HepG2 (cell line): ENCODE measurements around the gene TRMT1. TPM values are rescaled to one million over a fixed set of nuclear protein-coding genes. Genes with fewer than 3 reads are reported as not detected.

Experiments
- ERF ChIP-seq: IDR thresholded peaks from 2 replicates; pipeline ENCODE4 v1.6.1; 2018; ENCODE audit warnings: missing biosample characterization, missing genetic modification reagents
- ETV5 ChIP-seq: IDR thresholded peaks from 2 replicates; pipeline ENCODE4 v1.6.1; 2018; ENCODE audit warnings: missing biosample characterization, missing genetic modification reagents, inconsistent platforms, borderline replicate concordance
- FOXA1 ChIP-seq, 2 experiments: fragments of 450-650 bp in 1 of 2; sonication (generic) in 1 of 2; formaldehyde crosslinking in 1 of 2; IDR thresholded peaks; 2 replicates each; pipeline versions ENCODE4 v1.4.0 to v1.6.1; 2016 to 2020; ENCODE audit warnings: missing genetic modification reagents in 1 of 2
- HNRNPL ChIP-seq: fragments of 200-400 bp; formaldehyde crosslinking; IDR thresholded peaks from 2 replicates; pipeline ENCODE4 v1.6.1; 2017; ENCODE audit warnings: mild to moderate bottlenecking, low read depth, low read length
- KAT8 ChIP-seq: IDR thresholded peaks from 2 replicates; pipeline ENCODE4 v1.6.1; 2016; ENCODE audit warnings: missing genetic modification reagents, missing compliant biosample characterization
- MTA1 ChIP-seq: sonication (generic); formaldehyde crosslinking; IDR thresholded peaks from 2 replicates; pipeline ENCODE4 v1.4.0; 2020; ENCODE audit warnings: missing genetic modification reagents, mild to moderate bottlenecking, borderline replicate concordance
- NFATC3 ChIP-seq: sonication (generic); formaldehyde crosslinking; IDR thresholded peaks from 2 replicates; pipeline ENCODE4 v1.5.1; 2020; ENCODE audit warnings: mild to moderate bottlenecking, missing genetic modification reagents
- NR2F6 ChIP-seq, 2 experiments: IDR thresholded peaks; 2 replicates each; pipeline ENCODE4 v1.6.1; 2016; ENCODE audit warnings: antibody characterized with exemption in 1 of 2, mild to moderate bottlenecking in 1 of 2
- RAD51 ChIP-seq: fragments of 450-650 bp; IDR thresholded peaks from 2 replicates; pipeline ENCODE4 v1.6.1; 2016; ENCODE audit warnings: borderline replicate concordance
- REXO4 ChIP-seq: sonication (generic); formaldehyde crosslinking; IDR thresholded peaks from 2 replicates; pipeline ENCODE4 v1.8.0; 2022; ENCODE audit warnings: missing genetic modification reagents, mild to moderate bottlenecking, borderline replicate concordance
- SIN3A ChIP-seq: IDR thresholded peaks from 2 replicates; pipeline ENCODE4 v1.6.1; 2011; ENCODE audit warnings: low read depth, mild to moderate bottlenecking, control low read depth, low read length, borderline replicate concordance
- SNAPC4 ChIP-seq: sonication (generic); formaldehyde crosslinking; IDR thresholded peaks from 2 replicates; pipeline ENCODE4 v1.4.0; 2020; ENCODE audit warnings: mild to moderate bottlenecking, missing genetic modification reagents
- STAG1 ChIP-seq: sonication (generic); formaldehyde crosslinking; IDR thresholded peaks from 2 replicates; pipeline ENCODE4 v1.4.0; 2020; ENCODE audit warnings: missing genetic modification reagents
- U2AF1 ChIP-seq: fragments of 200-400 bp; formaldehyde crosslinking; optimal IDR thresholded peaks from 2 replicates; pipeline ENCODE3; 2017; ENCODE audit warnings: mild to moderate bottlenecking, low read depth, low read length
- ZBTB43 ChIP-seq: sonication (generic); formaldehyde crosslinking; conservative IDR thresholded peaks from 2 replicates; pipeline ENCODE4 v1.4.0; 2020; ENCODE audit warnings: missing genetic modification reagents
- ZFP90 ChIP-seq: sonication (generic); formaldehyde crosslinking; IDR thresholded peaks from 2 replicates; pipeline ENCODE4 v1.8.0; 2022; ENCODE audit warnings: missing genetic modification reagents, mild to moderate bottlenecking, inconsistent platforms, borderline replicate concordance
- ZNF251 ChIP-seq: sonication (generic); formaldehyde crosslinking; IDR thresholded peaks from 2 replicates; pipeline ENCODE4 v1.9.0; 2021; ENCODE audit warnings: mild to moderate bottlenecking, missing genetic modification reagents
- ZNF263 ChIP-seq: sonication (generic); formaldehyde crosslinking; IDR thresholded peaks from 2 replicates; pipeline ENCODE4 v1.4.0; 2020; ENCODE audit warnings: missing genetic modification reagents
- polyA plus RNA-seq, 8 experiments: library from polyadenylated mRNA; depleted of rRNA in 3 of 8; stranded (reverse) in 7 of 8; unstranded in 1 of 8; fragments of >200 nt; fragmentation: Illumina TruSeq in 4 of 8; extraction: Trizol in 4 of 8; gene quantifications; 2 replicates each; pipeline versions ENCODE4 v1.2.1 to v1.2.3, GENCODE V29; 2011 to 2016; ENCODE audit warnings: low read depth in 4 of 8, missing spikeins in 1 of 8, mixed read lengths in 1 of 8; ENCODE audit not compliant: insufficient read depth in 1 of 8
- total RNA-seq, 5 experiments: library from RNA; depleted of rRNA; stranded (reverse); fragments of >200 nt; fragmentation: Illumina TruSeq; extraction: Trizol; gene quantifications; 2 replicates each; pipeline ENCODE4 v1.2.3, GENCODE V29; 2016; ENCODE audit warnings: low read depth in 1 of 5
- TF ChIP-seq, protein P1 (sequence below): sonication (generic); formaldehyde crosslinking; IDR thresholded peaks from 2 replicates; pipeline ENCODE4 v1.4.0; 2020; ENCODE audit warnings: missing genetic modification reagents

The TRMT1 gene
- total and polyA plus RNA-seq, 2 of the 13 experiments (the other 11 are each of a cell fraction or from before 2014, with no cell fraction given) = 35.5 to 44.1 TPM

- TF ChIP-seq U2AF1 (no peak), NR2F6 (IDR thresholded peaks at IDR 0.05) (peak; percentile 79), NR2F6 (CRISPR knock-in tag; IDR thresholded peaks at IDR 0.05) (peak; percentile 80), KAT8 (CRISPR knock-in tag) (0 out of 2 replicates have a peak, but pooled peaks have one; percentile 18), ZBTB43 (CRISPR knock-in tag) (0 out of 2 replicates have a peak, but pooled peaks have one; percentile 30), SNAPC4 (no peak), FOXA1 (IDR thresholded peaks at IDR 0.05) (no peak), FOXA1 (CRISPR knock-in tag; IDR thresholded peaks at IDR 0.05) (0 out of 2 replicates have a peak, but pooled peaks have one; percentile 9), ZNF263 (CRISPR knock-in tag) (peak; percentile 65), MTA1 (CRISPR knock-in tag) (no peak), HNRNPL (no peak), REXO4 (CRISPR knock-in tag) (no peak), NFATC3 (CRISPR knock-in tag) (no peak), STAG1 (CRISPR knock-in tag) (peak; percentile 48), ERF (CRISPR knock-in tag) (peak; percentile 51), SIN3A (no peak), ETV5 (CRISPR knock-in tag) (no peak), ZNF251 (no peak), RAD51 (no peak), ZFP90 (CRISPR knock-in tag) (no peak)
- TF ChIP-seq, protein P1, sequence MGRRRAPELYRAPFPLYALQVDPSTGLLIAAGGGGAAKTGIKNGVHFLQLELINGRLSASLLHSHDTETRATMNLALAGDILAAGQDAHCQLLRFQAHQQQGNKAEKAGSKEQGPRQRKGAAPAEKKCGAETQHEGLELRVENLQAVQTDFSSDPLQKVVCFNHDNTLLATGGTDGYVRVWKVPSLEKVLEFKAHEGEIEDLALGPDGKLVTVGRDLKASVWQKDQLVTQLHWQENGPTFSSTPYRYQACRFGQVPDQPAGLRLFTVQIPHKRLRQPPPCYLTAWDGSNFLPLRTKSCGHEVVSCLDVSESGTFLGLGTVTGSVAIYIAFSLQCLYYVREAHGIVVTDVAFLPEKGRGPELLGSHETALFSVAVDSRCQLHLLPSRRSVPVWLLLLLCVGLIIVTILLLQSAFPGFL (CRISPR knock-in tag) = no peak
Observed at GRCh38 chr19:13095934-13096927, 20.3 kb downstream of the TRMT1 start (continued).
